Measurements from ENCODE around the gene TMEM80.
"Not testable (repeated sequence)": the region's sequence is repeated elsewhere in the genome, so short reads cannot be mapped to it uniquely, and the experiment has no call there.

The TMEM80 gene

GRCh38 chr11:726278-727220, 30.9 kb downstream of the TMEM80 start:
- H3K4me3 ChIP-seq (ENCODE audit: low read depth, low read length), result peak overlapping the region; percentile 54
- no peak for DNase-seq (ENCODE audit: low read depth)
- no peak for TF ChIP-seq CTCF (IDR thresholded peaks at IDR 0.05; ENCODE audit: low read depth, low read length, missing control alignments)

GRCh38 chr11:727281-727701, 31.7 kb downstream of the TMEM80 start:
- no peak overlapping the region for H3K4me3 ChIP-seq (ENCODE audit: low read depth, low read length)
- DNase-seq (ENCODE audit: low read depth), result no peak
- TF ChIP-seq CTCF (IDR thresholded peaks at IDR 0.05; ENCODE audit: low read depth, low read length, missing control alignments), result no peak

- H3K4me3 ChIP-seq (ENCODE audit: low read depth, low read length), result no peak overlapping the region
- DNase-seq (ENCODE audit: low read depth), result no peak
- peak; percentile 99 for TF ChIP-seq CTCF (IDR thresholded peaks at IDR 0.05; ENCODE audit: low read depth, low read length, missing control alignments)
Observed at GRCh38 chr11:727859-728748, 32.5 kb downstream of the TMEM80 start.

GRCh38 chr11:728901-729491, 33.4 kb downstream of the TMEM80 start:
- no peak for TF ChIP-seq CTCF (IDR thresholded peaks at IDR 0.05; ENCODE audit: low read depth, low read length, missing control alignments)
- no peak overlapping the region for H3K4me3 ChIP-seq (ENCODE audit: low read depth, low read length)
- no peak for DNase-seq (ENCODE audit: low read depth)

- DNase-seq (ENCODE audit: low read depth), result no peak
- no peak for TF ChIP-seq CTCF (IDR thresholded peaks at IDR 0.05; ENCODE audit: low read depth, low read length, missing control alignments)
- no peak overlapping the region for H3K4me3 ChIP-seq (ENCODE audit: low read depth, low read length)
Observed at GRCh38 chr11:729492-730074, 34.0 kb downstream of the TMEM80 start.

GRCh38 chr11:733072-733471, 37.5 kb downstream of the TMEM80 start:
- no peak overlapping the region for H3K4me3 ChIP-seq (ENCODE audit: low read depth, low read length)
- no peak for DNase-seq (ENCODE audit: low read depth)
- TF ChIP-seq CTCF (IDR thresholded peaks at IDR 0.05; ENCODE audit: low read depth, low read length, missing control alignments), result no peak

- not testable (repeated sequence) for H3K4me3 ChIP-seq (ENCODE audit: low read depth, low read length); DNase-seq (ENCODE audit: low read depth)
Observed at GRCh38 chr11:734541-734940, 38.9 kb downstream of the TMEM80 start.
